NB4 (cell line): Measurements from ENCODE around the gene TUBA8.
A peak's percentile ranks its signal among the peaks of the same experiment; 100 is the strongest.
"Not testable (repeated sequence)": the region's sequence is repeated elsewhere in the genome, so short reads cannot be mapped to it uniquely, and the experiment has no call there.

Experiments used
- DNase-seq: peaks from one replicate; pipeline ENCODE4 v3.0.0; 2010; ENCODE audit warnings: low read depth
- H3K4me3 ChIP-seq: one replicate; pipeline ENCODE4 v1.5.1; 2011; ENCODE audit warnings: mild to moderate bottlenecking, low read depth, low read length, moderate library complexity
- MYC ChIP-seq: IDR thresholded peaks from 2 replicates; pipeline ENCODE4 v1.6.1; 2011; ENCODE audit warnings: low read depth, low read length
- POLR2A ChIP-seq: IDR thresholded peaks from 2 replicates; pipeline ENCODE4 v1.6.1; 2011; ENCODE audit warnings: mild to moderate bottlenecking; ENCODE audit not compliant: insufficient read length; ENCODE audit errors: extremely low read depth
- TF ChIP-seq, protein P1 (sequence below): IDR thresholded peaks from 2 replicates; pipeline ENCODE4 v1.6.1; 2011; ENCODE audit warnings: low read depth, low read length
- TF ChIP-seq, protein P2 (sequence below): IDR thresholded peaks from one replicate; pipeline ENCODE4 v1.5.1; 2012; ENCODE audit warnings: low read depth, low read length

Gene TUBA8

GRCh38 chr22:18101536-18101935 lies 9.1 kb upstream of the TUBA8 start:
- H3K4me3 ChIP-seq, result no peak overlapping the region
- DNase-seq, result peak; percentile 69
- TF ChIP-seq, protein P1, sequence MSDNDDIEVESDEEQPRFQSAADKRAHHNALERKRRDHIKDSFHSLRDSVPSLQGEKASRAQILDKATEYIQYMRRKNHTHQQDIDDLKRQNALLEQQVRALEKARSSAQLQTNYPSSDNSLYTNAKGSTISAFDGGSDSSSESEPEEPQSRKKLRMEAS, result no peak
- TF ChIP-seq, protein P2, sequence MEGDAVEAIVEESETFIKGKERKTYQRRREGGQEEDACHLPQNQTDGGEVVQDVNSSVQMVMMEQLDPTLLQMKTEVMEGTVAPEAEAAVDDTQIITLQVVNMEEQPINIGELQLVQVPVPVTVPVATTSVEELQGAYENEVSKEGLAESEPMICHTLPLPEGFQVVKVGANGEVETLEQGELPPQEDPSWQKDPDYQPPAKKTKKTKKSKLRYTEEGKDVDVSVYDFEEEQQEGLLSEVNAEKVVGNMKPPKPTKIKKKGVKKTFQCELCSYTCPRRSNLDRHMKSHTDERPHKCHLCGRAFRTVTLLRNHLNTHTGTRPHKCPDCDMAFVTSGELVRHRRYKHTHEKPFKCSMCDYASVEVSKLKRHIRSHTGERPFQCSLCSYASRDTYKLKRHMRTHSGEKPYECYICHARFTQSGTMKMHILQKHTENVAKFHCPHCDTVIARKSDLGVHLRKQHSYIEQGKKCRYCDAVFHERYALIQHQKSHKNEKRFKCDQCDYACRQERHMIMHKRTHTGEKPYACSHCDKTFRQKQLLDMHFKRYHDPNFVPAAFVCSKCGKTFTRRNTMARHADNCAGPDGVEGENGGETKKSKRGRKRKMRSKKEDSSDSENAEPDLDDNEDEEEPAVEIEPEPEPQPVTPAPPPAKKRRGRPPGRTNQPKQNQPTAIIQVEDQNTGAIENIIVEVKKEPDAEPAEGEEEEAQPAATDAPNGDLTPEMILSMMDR, result no peak
- TF ChIP-seq MYC, result no peak
- TF ChIP-seq POLR2A, result no peak

DNA sequence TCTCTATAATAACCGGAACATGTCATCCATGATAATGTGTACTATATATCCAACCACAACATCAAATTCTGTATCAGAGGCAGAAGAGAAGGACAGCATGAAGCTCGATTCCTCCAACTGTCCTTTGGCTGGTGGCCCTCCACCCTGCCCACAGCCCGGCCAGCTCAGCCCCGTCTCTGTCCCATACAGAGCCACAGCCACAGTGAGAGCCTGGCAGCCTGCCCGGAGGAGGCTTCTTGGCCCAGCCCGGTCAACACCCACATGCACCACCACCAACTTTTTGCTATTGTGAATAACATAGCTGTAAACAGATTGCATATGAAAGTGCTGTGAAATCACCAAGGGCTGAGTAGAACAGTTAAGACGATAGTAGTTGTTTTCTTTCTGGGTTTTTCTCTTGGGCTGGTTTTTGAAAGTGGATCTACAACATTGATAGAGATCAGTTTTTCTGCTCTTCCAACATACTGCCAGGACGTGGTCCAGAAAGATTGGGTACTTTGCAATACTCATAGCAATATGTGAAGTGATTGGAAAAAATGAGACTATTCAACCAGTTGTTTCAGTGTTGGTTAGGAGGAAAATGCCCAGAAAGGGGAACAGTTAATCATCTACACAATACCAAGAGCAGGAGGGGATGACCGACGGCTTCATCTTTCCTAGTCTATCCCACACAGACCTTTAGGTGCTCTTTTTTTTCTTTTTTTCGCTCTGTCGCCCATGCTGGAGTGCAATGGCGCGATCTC lies 6.9 kb upstream of the TUBA8 start:
- H3K4me3 ChIP-seq, result no peak overlapping the region
- DNase-seq, result no peak
- TF ChIP-seq, protein P2, result no peak
- TF ChIP-seq POLR2A, result no peak
- TF ChIP-seq MYC, result no peak
- TF ChIP-seq, protein P1, result no peak

DNA sequence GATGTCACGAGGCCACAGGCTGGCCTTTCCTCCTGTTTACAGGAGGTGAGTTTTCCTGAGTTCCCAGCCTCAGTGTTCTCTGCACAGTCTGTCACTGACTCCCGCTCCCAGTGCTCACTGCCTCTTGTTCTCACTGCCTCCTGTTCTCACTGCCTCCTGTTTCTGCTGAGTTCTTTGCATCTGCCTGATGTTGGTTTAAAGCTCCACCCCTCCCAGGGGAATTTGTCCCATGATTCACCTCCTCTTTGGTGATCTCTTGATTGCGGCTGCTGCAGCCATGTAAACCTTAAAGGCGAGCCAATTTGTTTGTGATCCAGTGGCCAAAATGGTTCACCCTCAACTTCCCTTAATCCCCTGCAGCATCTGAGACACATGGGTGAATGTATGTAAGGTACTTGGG lies 6.0 kb upstream of the TUBA8 start:
- no peak overlapping the region for H3K4me3 ChIP-seq
- TF ChIP-seq, protein P1, result no peak
- TF ChIP-seq POLR2A (no peak), MYC (no peak)
- TF ChIP-seq, protein P2, result no peak
- peak; percentile 69 for DNase-seq

- not testable (repeated sequence) for DNase-seq, H3K4me3 ChIP-seq
Observed at GRCh38 chr22:18105981-18106380, 4.6 kb upstream of the TUBA8 start.

- DNase-seq, H3K4me3 ChIP-seq: not testable (repeated sequence)
Observed at GRCh38 chr22:18106550-18107341, 3.9 kb upstream of the TUBA8 start.

DNA sequence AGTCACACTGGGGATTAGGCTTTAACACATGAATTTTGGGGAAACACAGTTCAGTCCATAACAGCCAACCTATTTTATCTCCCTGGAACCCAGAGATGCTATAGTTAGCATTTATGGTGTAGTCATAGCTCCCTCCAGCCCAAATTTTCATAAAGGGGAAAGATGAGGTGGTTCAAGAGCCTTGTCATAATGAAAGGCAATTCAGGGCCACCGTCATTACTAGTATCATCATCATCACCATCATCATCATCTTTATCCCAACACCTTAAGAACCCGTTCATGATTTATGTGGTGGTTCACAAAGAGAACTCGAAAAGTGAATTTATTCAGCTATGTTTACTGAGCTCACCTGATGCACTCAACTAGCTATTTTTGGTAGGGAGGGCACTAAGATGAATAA lies 2.4 kb upstream of the TUBA8 start:
- no peak overlapping the region for H3K4me3 ChIP-seq
- TF ChIP-seq MYC (no peak), POLR2A (no peak)
- TF ChIP-seq, protein P2, result no peak
- TF ChIP-seq, protein P1, result no peak
- no peak for DNase-seq
